GM12873 (cell line): ENCODE data around the gene AIFM1.
A peak's percentile ranks its signal among the peaks of the same experiment; 100 is the strongest.

Experiments
- TF ChIP-seq, protein P1 (sequence below): IDR thresholded peaks from 2 replicates; pipeline ENCODE4 v1.5.1; 2012; ENCODE audit warnings: low read depth, mild to moderate bottlenecking, moderate library complexity, low read length, control low read depth; ENCODE audit not compliant: insufficient read depth; ENCODE audit errors: missing control alignments

The AIFM1 gene

DNA sequence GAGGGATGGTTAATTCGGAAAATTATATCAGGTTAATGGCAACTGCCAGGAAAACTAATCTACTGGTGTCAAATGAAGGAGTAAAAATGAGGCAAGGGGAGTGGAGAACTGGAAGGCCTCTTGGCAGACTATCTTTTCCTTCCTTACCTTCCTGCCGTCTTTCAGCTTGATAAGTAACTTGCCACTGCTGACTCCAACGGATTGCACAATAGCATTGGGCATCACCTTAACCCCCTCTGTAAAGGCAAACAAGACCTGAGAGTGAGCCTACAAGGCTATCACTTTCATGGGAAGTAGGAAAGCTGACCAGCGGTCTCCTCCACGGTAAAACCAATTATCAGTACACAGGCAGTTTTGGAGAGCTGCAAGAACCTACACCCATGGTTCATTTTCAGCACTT is 29.1 kb downstream of the AIFM1 start:
- TF ChIP-seq, protein P1, sequence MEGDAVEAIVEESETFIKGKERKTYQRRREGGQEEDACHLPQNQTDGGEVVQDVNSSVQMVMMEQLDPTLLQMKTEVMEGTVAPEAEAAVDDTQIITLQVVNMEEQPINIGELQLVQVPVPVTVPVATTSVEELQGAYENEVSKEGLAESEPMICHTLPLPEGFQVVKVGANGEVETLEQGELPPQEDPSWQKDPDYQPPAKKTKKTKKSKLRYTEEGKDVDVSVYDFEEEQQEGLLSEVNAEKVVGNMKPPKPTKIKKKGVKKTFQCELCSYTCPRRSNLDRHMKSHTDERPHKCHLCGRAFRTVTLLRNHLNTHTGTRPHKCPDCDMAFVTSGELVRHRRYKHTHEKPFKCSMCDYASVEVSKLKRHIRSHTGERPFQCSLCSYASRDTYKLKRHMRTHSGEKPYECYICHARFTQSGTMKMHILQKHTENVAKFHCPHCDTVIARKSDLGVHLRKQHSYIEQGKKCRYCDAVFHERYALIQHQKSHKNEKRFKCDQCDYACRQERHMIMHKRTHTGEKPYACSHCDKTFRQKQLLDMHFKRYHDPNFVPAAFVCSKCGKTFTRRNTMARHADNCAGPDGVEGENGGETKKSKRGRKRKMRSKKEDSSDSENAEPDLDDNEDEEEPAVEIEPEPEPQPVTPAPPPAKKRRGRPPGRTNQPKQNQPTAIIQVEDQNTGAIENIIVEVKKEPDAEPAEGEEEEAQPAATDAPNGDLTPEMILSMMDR, result no peak

DNA sequence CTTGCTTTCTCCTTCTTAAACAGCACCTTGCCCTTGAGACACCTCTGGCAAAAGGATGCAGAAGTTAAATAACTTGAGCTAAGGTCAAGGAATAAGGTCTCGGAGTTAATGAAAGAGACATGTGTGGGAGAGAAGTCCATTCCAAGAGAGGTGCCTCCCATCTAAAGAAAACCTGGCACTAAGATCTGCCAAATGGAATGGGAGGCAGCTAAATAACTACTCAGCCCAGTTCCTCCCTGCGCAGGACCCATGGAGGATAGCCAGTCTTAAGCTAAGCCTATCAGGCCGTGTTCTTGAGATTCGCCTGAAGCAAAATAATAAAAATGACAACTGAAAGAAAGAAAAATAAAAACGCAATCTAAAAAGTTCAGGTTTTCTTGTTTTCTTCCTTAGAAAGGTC is 34.7 kb downstream of the AIFM1 start:
- TF ChIP-seq, protein P1, result no peak

DNA sequence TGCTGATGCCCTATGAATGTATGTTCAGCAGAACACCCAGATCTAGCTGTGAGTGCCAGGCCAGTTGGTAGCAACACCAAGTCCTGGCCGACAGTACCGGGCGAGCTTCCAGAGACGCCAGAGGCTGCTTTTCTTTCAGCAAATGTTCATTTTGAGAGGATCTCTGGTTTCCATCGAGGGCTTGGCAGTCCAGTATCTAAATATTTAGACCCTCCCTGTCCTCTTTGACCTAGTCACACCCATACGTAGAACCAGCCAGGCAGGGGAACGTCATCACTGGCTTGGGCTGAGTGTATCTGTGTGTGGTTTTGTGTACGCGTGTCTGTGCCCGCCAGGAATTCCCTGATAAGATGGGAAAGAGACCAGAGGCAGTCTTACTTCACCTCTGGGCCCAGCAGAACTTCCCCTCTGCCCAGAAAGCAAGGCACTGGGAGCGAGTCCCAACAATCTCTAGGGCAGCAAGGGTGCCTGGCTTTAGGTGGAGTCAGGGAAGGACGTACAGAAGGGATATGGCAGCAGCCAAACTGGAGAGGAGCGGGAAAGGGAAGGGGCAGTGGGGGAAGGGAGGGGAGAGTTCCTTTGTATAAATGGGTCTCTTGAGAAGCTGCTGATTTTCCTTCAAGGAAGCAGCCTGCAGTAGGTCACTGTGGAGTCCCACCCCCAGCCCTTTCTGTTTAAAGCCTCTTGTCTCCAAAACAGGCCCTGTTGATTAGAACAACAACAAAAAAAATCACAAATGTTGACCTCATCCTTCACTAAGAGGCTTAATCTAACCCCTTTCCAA is 40.4 kb downstream of the AIFM1 start:
- TF ChIP-seq, protein P1, result no peak

DNA sequence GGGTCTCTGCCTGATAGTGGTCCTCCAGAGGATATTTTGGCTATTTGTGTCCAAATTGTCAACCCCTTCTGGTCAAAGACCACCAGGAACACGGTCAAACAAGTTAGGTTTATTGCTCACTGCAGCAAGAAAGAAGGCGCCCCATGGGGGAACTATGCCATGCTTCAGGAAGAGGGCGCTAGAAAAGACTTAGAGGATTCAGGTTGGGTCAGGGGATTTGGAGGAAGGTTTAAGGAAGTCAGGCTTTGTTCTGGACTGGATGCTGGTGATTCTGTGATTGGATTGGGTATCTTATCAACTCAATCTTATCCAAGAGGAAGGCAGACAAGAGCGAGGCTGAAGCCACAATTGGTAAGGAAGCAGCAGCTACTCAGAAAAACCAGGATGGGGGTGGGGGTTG is 41.1 kb downstream of the AIFM1 start:
- TF ChIP-seq, protein P1, result no peak

DNA sequence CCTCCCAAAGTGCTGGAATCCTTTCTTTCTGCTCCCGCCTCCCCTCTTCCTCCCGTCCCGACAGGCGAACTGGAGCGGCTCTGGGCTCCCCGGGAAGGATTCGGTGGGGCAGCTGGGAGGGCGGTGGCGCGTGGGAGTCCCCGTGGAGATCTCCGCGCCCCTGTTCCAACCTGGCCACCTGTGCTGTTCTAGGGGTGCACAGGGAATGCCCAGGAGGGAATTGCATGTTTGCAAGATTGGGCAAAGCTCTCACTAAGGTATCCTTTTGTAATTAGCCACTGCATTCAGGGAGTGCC is 44.2 kb downstream of the AIFM1 start:
- TF ChIP-seq, protein P1, result no peak

DNA sequence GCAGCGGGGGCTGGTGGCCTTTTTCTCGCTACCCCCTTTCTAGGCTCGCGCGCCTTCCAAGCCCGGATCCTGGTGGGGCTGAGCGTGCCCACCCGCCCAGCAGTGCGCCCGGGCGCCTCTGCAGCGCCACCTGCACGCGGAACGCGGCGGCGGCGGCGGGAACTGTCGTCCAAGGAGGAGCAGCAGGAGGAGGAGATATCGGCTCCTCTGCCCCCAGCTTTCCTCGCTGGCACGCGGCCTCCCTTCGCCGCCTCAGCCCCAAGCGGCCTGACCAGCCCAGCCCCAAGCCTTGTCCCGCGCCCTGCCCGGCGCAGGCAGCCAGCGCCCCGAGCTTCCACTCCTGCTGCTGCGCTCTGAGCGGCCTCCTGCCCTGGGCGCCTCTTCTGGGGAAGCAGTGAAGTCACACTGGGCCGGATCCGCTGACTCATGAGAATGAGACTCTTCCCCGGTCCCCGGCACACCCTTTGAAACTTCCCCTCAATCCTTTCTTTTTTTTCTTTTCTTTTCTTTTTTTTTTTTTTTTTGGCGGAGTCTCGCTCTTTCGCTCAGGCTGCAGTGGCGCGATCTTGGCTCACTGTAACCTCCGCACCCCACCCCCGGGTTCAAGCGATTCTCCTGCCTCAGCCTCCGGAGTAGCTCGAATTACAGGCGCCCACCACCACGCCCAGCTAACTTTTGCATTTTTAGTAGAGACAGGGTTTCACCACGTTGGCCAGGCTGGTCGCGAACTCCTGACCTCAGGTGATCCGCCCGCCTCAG is 44.7 kb downstream of the AIFM1 start:
- TF ChIP-seq, protein P1, result peak; percentile 58

DNA sequence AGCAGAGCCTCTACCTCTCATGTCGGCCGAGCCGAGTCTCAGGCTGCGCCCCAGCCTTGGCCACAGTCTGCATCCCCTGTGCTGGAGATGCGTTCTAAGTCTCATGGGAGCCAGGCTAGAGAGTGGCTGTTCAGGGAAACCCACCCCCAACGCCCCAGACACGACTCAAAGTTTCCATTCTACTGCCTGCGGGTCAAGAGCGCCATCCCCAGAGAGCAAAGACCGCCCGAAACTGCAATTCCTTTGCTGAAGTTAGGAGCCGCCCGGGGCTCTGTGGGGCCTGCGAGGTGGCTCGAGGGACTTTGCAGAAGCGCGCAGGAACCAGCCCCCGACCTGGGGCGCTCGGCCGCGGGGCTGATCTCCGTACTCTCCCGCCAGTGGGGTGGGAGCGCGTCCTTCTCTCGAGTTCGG is 45.3 kb downstream of the AIFM1 start:
- TF ChIP-seq, protein P1, result no peak
